Fibroblast of skin of scalp (primary cell): Measurements from ENCODE around the gene ERVW-1. TPM values are rescaled to one million over a fixed set of nuclear protein-coding genes. Genes with fewer than 3 reads are reported as not detected.
A peak's percentile ranks its signal among the peaks of the same experiment; 100 is the strongest.
"Not testable (repeated sequence)": the region's sequence is repeated elsewhere in the genome, so short reads cannot be mapped to it uniquely, and the experiment has no call there.

ENCODE experiments used
- DNase-seq: peaks from one replicate; pipeline ENCODE4 v3.0.0-alpha.2; 2013
- polyA plus RNA-seq, 2 experiments: library from polyadenylated mRNA; unstranded; fragments of 120-200 nt; gene quantifications; one replicate each; pipeline ENCODE4 v1.2.1, GENCODE V29; 2013; ENCODE audit not compliant: insufficient read length in 2 of 2

Gene ERVW-1, protein sequence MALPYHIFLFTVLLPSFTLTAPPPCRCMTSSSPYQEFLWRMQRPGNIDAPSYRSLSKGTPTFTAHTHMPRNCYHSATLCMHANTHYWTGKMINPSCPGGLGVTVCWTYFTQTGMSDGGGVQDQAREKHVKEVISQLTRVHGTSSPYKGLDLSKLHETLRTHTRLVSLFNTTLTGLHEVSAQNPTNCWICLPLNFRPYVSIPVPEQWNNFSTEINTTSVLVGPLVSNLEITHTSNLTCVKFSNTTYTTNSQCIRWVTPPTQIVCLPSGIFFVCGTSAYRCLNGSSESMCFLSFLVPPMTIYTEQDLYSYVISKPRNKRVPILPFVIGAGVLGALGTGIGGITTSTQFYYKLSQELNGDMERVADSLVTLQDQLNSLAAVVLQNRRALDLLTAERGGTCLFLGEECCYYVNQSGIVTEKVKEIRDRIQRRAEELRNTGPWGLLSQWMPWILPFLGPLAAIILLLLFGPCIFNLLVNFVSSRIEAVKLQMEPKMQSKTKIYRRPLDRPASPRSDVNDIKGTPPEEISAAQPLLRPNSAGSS
- 0.08 TPM for polyA plus RNA-seq (2013, experiment 1 of 2; ENCODE audit: insufficient read length)
- polyA plus RNA-seq (2013, experiment 2 of 2; ENCODE audit: insufficient read length) = 0.16 TPM

DNA sequence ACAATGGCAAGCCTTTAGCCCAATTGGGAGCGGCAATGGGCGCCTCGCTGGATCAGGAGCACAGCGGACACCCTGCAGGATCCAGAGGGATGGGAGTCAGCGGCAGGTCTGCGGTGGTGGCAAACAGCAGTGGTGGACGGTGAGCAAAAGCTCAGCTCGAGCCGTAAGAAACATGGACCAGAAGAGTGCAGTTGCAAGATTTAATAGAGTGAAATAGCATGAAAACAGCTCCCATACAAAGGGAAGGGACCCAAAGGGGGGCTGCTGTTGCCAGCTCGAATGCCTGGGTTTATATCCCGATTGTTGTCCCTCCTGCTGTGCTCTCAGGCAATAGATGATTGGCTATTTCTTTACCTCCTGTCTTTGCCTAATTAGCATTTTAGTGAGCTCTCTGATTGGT is at the start of gene ERVW-1:
Gene ERVW-1 (minus strand): TSS at position 266 of the 400 bp plus-strand sequence. CDS start 7,565 bp downstream, outside the sequence.
- not testable (repeated sequence) for DNase-seq

DNA sequence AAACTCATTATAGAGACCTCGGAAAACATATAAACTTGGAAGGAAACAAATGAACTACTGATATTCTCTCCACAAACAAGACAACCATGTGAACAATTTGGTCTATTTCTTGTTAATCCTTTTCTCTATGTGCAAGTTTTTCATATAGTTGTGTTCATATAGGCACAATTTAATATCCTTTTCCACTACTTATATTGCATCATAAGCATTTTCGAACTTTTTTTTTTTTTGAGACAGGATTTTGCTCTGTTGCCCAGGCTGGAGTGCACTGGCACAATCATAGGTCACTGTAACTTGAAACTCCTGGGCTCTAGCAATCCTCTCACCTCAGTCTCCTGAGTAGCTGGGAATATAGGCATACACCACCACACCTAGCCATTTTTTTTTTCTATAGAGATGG is 45.4 kb upstream of the ERVW-1 start:
- DNase-seq = no peak

DNA sequence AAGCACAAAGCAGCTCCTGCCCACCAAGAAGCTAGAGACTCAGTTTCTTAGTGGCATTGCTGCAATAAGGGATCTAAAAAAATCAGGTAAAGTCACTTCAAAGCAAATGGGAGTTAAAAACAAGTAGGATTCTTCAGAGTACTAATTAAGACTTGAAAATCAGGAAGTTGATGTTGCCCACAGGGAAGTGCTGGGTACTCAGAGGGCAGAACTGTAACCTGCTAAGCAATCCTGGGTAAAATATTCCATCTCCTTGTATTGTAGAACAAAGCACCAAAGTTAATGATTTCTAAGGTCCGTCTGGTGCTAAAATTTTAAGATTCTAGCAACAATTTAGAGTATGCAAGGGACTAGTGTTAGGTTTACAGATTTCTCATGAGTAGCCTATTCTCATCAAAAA is 42.3 kb upstream of the ERVW-1 start:
- DNase-seq = no peak

DNA sequence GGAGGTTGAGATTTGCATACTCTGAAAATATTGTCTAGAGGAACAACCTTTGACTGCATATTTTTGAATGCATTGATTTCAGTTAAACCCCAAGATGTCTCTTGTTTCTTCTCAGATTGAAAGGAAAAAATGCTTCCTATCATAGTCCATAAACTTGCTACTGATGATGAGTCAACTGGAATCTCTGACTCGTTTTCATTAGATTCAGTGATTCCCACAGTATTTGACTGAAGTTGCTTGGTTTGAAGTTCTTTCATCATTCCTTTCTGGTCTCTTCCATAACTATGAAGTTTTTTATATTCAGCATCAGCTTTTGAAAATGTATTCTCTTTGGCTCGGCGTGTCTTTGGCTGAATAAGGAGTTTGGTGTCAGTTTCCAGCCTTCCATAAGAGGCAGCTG is 39.9 kb upstream of the ERVW-1 start:
- DNase-seq = peak; percentile 62

DNA sequence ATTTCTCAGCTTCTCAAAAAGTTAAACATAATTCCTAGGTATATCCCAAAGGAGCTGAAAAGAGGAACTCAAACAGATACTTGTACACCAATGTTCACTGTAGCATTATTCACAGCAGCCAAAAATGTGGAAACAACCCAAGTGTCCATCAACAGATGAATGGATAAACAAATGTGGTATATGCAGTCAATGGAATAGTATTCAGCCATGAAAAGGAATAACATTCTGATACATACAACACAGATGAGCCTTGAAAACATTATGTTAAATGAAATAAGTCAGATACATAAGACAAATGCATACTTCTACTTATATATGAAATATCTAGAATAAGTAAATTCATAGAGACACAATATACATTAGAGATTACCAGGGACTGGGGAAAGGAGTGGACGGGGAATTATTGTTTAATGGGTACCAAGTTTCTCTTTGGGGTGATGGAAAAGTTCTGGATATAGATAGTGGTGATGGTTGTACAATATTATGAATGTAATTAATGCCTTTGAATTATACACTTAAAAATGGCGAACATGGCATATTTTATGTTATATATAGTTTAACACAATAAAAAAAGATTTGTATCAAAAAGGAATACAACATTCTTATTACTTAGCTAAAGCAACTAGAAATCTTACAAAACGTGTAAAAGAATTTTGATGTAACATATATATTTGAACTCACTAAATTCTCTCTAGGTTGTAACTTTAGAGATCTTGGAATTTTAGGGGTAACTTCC is 35.6 kb upstream of the ERVW-1 start:
- no peak for DNase-seq

DNA sequence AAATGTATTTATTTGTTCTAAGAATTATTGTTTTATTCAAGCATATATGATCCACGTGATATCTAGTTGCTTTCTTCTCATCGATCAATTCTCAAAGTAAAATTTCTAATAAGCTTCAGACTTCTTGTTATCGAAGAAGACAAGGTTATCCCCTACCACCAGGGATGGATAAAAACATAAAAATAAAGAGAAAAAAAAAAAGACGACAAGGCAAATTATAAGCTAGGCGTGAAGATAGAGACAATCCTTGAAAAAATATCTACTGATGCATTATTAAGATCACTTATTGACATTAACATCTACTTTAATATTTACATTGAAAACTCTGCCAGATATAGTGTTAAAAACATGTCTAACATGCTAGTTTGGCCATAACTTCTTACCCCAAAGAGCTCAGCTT is 31.2 kb upstream of the ERVW-1 start:
- no peak for DNase-seq

DNA sequence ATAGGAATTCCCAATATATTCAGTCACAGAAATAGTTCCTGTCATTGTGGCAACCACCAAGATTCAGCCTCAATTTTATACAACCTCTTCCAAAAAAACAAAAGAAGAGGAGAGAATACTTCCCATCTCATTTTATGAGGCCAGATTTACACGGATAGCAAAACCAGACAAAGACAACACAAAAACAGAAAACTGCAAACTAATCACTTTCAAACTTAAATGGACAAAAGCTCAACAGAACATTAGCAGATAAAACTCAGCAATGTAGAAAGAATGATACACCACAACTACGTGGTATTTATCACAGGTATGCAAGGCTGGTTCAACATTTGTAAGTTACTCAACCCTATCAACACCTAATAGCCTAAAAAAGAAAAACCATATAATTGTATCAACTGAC is 28.6 kb upstream of the ERVW-1 start:
- DNase-seq = no peak

DNA sequence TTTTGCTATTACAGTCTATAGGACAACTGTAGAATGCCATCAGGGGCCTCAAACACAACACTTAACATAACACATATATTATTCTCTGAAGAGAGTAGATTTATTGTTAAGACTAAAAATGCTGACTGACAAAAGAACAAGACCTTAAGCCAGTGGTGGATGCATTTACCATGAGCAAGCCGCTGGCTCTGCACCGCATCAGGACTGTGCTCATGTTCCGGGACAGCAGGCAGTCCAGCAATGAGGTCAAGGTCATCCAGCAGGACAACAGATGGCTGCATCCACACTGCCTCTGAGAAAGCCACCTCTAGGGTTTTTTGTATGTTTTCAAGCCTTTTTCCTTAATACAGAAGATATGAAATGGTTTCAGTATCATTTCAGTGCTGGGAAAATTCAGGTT is 26.8 kb upstream of the ERVW-1 start:
- no peak for DNase-seq

DNA sequence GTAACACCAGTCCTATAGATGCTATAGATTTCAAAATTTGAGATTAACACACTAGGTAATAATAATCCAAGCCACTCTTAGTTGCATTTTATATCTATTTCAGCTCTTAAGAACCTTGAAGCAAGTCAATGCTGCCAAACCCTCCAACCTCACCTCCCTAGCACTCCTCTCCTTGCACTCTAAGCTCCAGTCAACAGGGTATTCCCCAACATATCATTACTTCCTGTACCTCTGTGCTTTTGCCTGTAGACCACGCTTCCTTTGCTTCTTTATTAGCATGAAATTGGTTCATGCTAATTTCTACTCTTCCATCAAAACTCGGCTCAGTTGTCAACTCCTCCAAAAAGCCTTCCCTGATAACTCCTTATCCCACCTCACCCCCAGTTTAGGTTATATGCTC is 26.0 kb upstream of the ERVW-1 start:
- no peak for DNase-seq

DNA sequence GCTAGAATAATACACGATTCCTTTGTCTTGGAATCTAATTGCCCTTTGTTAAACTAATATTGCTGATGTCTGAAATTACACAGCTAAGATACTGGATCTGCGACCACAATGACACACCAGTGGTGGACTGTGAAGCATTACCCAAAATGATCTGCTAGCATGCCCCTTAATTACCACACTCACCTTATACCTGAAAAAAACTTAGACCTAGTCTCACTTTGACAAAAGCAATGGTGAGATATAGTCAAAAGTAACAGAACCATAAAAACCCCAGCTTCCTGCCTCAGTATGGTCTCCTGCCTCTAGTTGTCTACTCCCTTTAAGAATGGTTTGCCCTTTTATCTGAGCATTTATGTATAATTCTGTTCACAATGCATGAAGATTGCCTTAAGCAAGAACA is 20.8 kb upstream of the ERVW-1 start:
- DNase-seq = no peak

DNA sequence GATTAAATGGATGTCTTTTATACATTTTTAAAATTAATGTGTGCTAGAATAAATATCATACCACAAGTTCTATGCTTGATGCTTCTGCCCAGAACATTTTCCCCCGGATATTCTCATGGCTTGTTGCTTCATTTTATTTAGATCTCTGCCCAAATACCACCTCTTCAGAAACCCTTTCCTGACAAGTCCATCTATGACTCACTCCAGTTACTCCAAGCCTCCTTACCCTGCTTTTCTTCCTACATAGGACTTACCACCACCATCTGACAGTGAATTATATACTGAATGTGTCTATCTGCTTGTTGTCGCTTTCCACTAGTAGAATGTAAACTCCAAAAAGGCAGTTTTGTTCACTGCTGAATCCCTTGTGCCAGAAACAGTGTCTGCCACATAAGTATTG is 19.1 kb upstream of the ERVW-1 start:
- DNase-seq = peak; percentile 5

DNA sequence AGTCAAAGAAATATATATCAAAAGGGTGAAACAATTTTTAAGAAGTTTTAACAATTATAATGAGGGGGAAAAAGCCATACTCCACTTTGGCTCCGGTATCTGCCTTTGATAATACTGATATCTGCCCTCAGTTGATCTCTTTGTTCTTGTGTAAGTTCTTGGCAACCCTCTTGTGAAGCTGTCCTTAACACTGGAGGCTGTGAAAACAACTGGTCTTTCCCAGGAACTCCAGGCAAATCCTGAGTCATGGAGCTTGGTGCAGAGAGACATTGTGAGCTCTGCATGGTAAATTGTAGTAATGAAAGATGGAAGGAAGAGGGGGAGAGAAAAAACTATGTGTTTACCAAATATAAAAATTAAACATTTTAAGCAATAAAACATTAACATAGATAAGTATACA is 11.9 kb upstream of the ERVW-1 start:
- DNase-seq = no peak

DNA sequence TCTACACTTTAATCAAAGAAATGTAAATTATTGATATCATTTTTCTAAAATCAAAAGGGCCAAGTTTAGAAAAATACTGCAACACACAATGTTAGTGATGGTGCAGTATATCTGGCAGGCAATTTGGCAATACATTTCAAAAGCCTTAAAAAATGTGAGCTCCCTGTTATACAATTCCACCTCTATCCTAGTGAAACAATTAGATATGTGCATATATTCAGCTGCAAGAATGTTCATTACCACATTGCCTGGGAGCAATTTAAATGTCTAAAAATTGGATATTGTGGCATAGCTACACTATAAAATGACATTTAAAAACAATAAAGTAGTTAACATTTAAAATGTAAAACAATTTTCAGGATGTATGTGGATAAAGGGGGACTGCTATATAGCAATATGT is 10.1 kb upstream of the ERVW-1 start:
- DNase-seq = no peak

DNA sequence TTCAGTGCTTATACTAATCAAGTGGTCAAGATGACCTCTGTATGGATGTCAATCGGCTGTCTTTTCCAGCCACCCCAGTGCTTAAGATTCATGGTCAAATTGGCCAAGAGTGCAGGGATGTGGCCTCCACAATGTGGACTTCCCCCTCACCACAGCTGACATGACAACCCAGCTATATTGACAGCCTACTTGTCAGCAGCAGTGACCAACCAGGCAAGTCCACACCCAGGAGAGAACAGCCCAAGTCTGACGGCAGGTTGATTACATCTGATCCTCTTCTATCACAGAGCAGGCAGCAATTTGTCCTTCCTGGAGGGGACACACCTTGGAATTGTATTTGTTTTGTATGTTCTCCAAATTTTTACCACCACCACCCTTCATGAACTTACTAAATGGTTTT is 8.2 kb upstream of the ERVW-1 start:
- DNase-seq = no peak

DNA sequence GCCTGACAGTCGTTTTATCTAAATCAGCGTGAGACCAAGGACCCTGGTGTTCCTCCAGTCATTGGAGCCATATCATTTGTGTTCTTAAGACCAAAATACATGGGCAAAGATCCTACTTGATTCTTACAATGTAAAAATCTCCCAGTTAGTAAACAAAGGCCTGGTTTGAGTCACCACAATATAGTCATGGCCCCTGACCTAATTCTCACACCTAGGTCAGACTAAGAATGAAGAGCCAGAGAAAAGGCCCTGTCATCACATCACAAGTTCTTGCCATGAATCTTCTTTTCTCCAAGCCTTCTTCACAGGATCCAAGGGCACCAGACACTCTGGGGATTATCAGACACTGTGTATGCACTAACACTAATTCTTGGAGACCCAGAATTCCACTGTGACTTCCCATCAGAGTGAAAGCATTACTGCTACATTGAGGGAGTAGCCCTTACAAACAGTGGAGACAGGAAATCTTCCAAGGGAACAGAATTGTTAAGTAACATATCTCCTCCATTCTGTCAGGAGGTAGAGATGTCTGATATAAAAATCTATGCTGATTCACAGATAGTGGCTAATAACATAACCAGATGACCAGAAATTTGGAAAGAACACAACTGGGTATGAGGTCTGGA is 7.6 kb upstream of the ERVW-1 start:
- no peak for DNase-seq

DNA sequence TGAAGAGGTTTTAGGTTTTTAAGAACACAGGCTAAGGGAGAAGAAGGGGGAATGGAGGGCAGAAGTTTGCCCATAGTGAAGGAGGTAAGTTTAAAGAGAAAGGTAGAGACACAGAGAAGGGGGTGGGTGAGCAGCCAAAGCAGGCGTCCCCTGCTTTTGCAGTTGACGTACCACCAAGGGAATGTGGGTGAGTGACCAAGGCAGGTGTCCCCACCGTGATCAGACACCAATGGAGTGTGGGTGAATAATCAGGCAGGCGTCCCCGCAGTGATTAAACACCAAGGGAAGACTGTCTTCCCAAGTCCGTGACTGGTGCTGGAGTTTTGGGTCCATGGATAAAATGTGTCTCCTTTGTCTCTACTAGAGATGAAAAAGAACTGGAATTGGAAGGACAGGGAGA is 6.5 kb upstream of the ERVW-1 start:
- not testable (repeated sequence) for DNase-seq

DNA sequence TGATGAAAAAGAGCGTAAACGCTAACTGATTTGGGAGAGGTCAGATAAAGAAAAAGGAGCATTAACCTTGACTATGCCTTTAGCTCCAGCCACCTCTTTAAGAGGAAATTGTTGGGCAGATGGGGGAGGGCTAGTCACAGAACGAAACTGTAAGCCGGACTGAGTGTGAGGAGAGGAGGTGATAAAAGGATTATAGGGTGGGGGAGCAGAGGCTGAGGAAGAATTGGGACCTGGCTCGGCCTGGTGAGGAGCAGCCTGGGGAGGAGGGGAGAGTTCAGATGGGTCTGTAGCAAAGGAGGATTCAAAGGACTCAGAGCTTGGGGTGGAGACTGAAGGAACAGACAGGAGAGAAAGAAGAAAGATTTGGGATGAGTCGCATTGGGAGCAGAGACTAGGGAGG is 5.9 kb upstream of the ERVW-1 start:
- not testable (repeated sequence) for DNase-seq

DNA sequence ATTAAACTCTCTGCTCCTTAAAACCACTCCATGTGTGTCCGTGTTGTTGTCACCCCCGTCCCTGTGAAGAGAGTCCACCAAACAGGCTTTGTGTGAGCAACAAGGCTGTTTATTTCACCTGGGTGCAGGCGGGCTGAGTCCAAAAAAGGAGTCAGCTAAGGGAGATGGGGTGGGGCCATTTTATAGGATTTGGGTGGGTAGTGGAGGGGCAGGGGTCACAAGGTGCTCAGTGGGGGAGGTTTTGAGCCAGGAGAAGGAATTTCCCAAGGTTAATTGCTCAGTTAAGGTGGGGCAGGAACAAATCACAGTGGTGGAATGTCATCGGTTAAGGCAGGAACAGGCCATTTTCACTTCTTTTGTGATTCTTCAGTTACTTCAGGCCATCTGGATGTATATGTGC is 1.4 kb upstream of the ERVW-1 start:
- not testable (repeated sequence) for DNase-seq

DNA sequence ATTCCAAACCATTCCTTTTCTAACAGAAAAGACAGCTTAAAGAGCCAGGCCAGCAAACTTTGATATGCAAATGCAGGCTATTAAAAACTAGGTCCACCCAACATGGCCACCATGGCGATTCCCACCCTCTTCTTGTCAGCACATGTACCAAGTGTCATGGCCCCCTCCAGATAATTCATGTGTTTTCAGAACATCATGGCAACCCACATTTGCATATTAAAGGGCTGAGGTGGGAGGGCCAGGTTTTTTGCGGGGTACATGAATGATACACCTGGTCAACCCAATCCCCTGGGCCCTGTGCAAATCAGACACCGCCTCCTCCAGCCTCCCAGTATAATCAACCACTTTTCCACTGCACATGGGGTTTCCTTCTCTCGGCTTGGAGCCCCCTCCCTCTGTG is 965 bp upstream of the ERVW-1 start:
- DNase-seq = no peak

DNA sequence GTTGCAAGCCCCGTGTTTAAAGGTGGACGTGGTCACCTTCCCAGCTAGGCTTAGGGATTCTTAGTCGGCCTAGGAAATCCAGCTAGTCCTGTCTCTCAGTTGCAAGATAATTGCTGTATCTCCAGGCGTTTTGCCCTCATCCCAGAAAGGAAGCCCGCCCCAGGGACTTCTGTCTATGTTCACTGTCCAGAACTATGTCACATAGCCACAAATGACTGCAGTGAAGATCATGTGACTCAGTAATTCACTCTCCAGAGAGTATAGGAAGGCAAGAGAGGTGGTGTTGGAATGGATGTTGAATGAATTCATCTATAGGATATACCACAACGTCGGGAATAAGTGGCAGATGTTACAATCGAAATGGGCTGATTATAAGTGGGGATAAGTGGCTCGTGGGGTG is 349 bp upstream of the ERVW-1 start:
- no peak for DNase-seq

DNA sequence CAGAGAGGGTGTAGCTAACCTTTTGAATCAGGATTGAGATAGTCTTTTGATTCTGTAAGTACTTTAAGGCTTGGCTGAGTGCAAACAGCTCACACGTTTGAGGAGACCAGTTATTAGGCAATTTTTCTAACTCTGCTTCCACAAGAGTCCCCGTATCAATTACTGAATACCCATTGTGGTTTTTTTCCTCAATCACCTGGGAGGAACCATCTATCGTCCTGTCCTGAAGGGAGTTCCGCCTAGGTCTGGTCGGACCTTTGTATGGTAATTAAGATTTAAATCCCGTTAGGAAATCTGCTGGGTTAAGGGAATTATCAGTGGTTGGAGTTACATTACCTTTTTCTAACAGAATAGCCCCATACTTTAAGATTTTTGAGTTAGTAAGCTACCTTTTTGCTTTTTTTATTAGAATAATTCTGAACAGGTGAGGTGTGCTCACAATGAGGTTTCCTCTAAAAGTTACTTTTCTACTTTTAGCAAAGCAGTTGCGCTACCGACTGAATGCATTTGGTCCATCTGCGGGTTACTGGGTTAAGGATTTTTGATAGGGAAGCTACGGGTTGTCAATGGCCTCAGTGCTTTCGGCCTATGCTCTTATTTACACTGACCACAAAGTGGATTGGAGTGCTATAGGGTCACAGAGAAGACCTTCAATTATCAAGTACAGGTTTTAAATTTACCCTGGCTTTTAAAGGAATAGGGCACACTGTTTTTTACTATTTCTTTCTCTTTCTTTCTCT is 1.7 kb downstream of the ERVW-1 start:
- DNase-seq = not testable (repeated sequence)

DNA sequence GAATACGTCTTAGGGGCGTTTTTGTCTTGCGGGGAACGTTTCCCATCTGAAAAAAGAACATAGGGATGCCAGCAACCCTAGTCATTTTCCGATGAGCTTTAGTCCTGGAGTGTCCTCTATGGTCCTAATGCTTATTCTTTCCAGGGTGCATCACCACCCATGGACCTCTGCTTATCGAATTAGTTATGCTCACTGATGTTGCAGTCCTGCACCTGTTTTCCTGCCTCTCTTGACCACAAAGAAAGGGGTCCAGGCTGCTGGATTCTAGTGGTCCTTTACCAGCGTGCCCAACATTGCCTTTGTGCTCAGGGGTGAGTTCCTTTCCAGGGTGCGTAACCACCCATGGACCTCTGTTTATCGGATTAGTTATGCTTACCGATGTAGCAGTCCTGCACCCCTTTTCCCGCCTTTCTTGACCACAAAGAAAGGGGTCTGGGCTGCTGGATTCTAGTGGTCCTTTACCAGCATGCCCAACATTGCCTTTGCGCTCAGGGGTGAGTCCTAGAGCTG is 2.4 kb downstream of the ERVW-1 start:
- DNase-seq = not testable (repeated sequence)
